Uterus (tissue), 4 donors: ENCODE results near the gene TMEM128. TPM values are rescaled to one million over a fixed set of nuclear protein-coding genes. Genes with fewer than 3 reads are reported as not detected.
"Not testable (repeated sequence)": the region's sequence is repeated elsewhere in the genome, so short reads cannot be mapped to it uniquely, and the experiment has no call there.

ENCODE experiments used
- DNase-seq, 2 donors: peaks; one replicate each; pipeline ENCODE4 v3.0.0-alpha.2; 2019 to 2020
- H3K27ac ChIP-seq, 2 donors: fragments of 200-600 bp; sonication (generic); 1 replicate in 1 of 2; 2 replicates in 1 of 2; pipeline ENCODE4 v1.5.1; 2016 to 2018
- H3K27me3 ChIP-seq, 2 donors: fragments of 200-600 bp; sonication (generic); one replicate each; pipeline ENCODE4 v1.5.1; 2018 to 2019; ENCODE audit warnings: control low read depth in 1 of 2
- H3K36me3 ChIP-seq, 2 donors: fragments of 200-600 bp; sonication (generic); one replicate each; pipeline ENCODE4 v1.5.1; 2019; ENCODE audit warnings: control low read depth in 1 of 2
- H3K4me1 ChIP-seq, 2 donors: fragments of 200-600 bp; sonication (generic); one replicate each; pipeline ENCODE4 v1.5.1; 2018 to 2019; ENCODE audit warnings: control low read depth in 1 of 2
- H3K4me3 ChIP-seq, 2 donors: fragments of 200-600 bp; sonication (generic); 1 replicate in 1 of 2; 2 replicates in 1 of 2; pipeline ENCODE4 v1.5.1; 2018 to 2019; ENCODE audit warnings: mild to moderate bottlenecking in 1 of 2
- H3K9me3 ChIP-seq, 2 donors: fragments of 200-600 bp; sonication (generic); one replicate each; pipeline ENCODE4 v1.5.1; 2019; ENCODE audit warnings: control low read depth in 1 of 2
- POLR2A ChIP-seq, 2 donors: fragments of 450-650 bp; IDR thresholded peaks; one replicate each; pipeline ENCODE4 v1.6.1; 2016; ENCODE audit warnings: antibody characterized with exemption in 2 of 2, mild to moderate bottlenecking in 1 of 2, moderate library complexity in 1 of 2
- intact Hi-C: fragments of 100-400 bp; cut with DNase I; formaldehyde crosslinking; loops from one replicate; pipeline ENCODE4 v1.15.1; 2023; ENCODE audit warnings: low total_unique reads
- total RNA-seq, 4 donors: library from RNA; depleted of rRNA in 3 of 4; stranded (reverse); fragments of >200 nt in 3 of 4; gene quantifications; one replicate each; pipeline versions ENCODE4 v1.1.0 to v1.2.4, GENCODE V29; 2014 to 2023
- TF ChIP-seq, protein P1 (sequence below), 4 experiments: fragments of 200-600 bp in 2 of 4; fragments of 450-650 bp in 2 of 4; sonication (generic) in 2 of 4; IDR thresholded peaks; one replicate each; pipeline ENCODE4 v1.5.1; 2016 to 2019; ENCODE audit warnings: antibody characterized with exemption in 4 of 4, mild to moderate bottlenecking in 2 of 4, moderate library complexity in 1 of 4
- donor health status: DM: yes; HTN: yes; CAD: no.

The TMEM128 gene
- total RNA-seq, 4 donors from 2014 or later = 9.4 to 43.3 (median 33.6) TPM

DNA sequence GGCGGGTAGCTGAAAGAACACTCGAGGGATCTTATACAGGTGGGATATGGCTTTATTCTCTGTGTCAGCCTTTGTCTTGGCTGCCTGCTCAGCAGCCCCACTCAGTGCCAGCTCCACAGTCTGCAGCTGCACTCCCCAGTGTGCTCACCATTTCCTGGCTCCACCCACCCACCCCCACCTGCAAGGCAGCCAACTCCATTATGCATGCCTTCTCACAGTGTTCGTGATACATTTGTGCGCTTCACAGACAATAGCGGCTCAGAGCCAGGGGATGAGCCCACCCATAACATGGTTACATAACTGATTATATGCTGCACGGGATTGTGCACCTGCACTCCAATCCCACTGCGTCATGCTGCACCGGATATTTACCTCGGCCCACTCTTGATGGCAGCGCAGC is 8.8 kb upstream of the TMEM128 start:
- Histone ChIP-seq H3K36me3 (no peaks in the 10 kb centered on the region), H3K27me3 (no peaks in the 10 kb centered on the region), H3K9me3 (no peaks in the 10 kb centered on the region), H3K4me1 (no peaks in the 10 kb centered on the region), H3K27ac (no peak overlapping the region), H3K4me3 (no peak overlapping the region)
- peak in 1 of 2 donors; percentile 24 for DNase-seq
- TF ChIP-seq, protein P1, sequence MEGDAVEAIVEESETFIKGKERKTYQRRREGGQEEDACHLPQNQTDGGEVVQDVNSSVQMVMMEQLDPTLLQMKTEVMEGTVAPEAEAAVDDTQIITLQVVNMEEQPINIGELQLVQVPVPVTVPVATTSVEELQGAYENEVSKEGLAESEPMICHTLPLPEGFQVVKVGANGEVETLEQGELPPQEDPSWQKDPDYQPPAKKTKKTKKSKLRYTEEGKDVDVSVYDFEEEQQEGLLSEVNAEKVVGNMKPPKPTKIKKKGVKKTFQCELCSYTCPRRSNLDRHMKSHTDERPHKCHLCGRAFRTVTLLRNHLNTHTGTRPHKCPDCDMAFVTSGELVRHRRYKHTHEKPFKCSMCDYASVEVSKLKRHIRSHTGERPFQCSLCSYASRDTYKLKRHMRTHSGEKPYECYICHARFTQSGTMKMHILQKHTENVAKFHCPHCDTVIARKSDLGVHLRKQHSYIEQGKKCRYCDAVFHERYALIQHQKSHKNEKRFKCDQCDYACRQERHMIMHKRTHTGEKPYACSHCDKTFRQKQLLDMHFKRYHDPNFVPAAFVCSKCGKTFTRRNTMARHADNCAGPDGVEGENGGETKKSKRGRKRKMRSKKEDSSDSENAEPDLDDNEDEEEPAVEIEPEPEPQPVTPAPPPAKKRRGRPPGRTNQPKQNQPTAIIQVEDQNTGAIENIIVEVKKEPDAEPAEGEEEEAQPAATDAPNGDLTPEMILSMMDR (IDR thresholded peaks at IDR 0.05) = no peak
- no peak for TF ChIP-seq POLR2A (IDR thresholded peaks at IDR 0.05)
- intact Hi-C loops = loop anchor here (10.0 kb wide), 1 partner anchor 78 kb away; no protein-coding TSS in a partner anchor

DNA sequence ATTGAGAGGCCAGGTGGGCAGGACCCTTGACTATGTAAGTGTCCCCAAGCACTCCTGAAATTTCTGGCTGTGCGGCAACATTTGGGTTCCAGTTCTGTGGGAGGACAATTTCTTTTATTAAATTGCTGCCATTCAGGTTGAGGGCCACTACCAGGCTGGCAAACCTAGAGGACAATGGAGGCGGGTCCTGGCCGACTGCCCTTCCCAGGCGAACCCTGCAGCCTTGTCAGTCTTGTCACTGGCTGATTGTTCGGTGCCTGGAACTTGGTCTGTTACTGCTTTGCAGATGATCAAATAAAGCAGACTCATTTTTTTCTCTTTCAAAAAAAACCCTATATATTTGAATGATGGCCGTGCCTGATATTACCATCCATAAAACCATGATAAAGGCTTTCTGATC is 6.6 kb upstream of the TMEM128 start:
- Histone ChIP-seq H3K27me3 (no peaks in the 10 kb centered on the region), H3K36me3 (no peaks in the 10 kb centered on the region), H3K9me3 (no peaks in the 10 kb centered on the region), H3K4me1 (no peaks in the 10 kb centered on the region), H3K4me3 (no peak overlapping the region), H3K27ac (no peak overlapping the region)
- DNase-seq = no peak
- no peak for TF ChIP-seq POLR2A (IDR thresholded peaks at IDR 0.05)
- TF ChIP-seq, protein P1 (IDR thresholded peaks at IDR 0.05) = no peak
- intact Hi-C loops = loop anchor here (10.0 kb wide), 1 partner anchor 80 kb away; no protein-coding TSS in a partner anchor

DNA sequence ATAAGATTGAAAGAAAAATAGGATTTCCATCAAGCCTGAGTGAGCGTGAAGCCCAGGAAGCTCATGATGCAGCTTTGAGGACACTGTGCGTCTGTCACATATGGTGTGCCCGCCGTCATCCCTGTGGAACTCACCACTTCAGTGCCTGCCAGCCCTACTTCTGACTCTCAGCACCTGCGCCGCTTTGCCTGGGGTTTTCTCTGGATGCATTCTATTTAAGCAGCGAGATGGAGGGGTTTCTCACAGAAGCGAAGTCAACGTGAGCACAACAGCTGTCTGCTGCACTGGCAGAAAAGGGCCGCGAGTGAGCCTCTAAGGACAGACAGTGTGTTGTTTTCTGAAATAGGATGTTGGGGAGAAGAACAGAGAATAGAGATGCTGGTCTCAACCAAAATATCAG is 6.2 kb upstream of the TMEM128 start:
- Histone ChIP-seq H3K36me3 (no peaks in the 10 kb centered on the region), H3K4me1 (no peaks in the 10 kb centered on the region), H3K27me3 (no peaks in the 10 kb centered on the region), H3K4me3 (no peak overlapping the region), H3K9me3 (no peaks in the 10 kb centered on the region), H3K27ac (no peak overlapping the region)
- intact Hi-C loops = loop anchor here (10.0 kb wide), 1 partner anchor 81 kb away; no protein-coding TSS in a partner anchor
- DNase-seq = no peak
- TF ChIP-seq, protein P1 (IDR thresholded peaks at IDR 0.05) = no peak
- no peak for TF ChIP-seq POLR2A (IDR thresholded peaks at IDR 0.05)

DNA sequence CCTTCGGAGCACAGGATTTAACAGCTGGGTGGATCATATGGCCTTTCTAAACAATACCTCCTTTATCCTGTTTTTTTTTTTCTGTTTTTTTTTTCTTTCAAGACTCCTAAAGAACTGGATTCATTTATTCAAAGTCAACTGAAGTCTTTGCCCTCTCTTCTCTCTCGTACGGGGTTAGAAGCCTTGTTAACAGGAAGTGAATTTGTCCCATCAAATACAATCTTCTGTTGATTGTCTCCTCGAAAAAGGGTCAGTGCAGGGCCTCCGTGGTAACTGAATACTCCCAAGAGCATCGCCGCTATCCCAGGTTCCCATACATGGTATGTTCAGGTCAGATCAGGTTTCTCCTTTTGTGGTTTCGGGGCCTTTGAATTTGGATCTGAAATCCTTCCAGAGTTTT is 1.8 kb upstream of the TMEM128 start:
- no peak for DNase-seq
- Histone ChIP-seq H3K4me1 (no peaks in the 10 kb centered on the region), H3K27me3 (no peaks in the 10 kb centered on the region), H3K27ac (no peak overlapping the region), H3K9me3 (no peaks in the 10 kb centered on the region), H3K4me3 (no peak overlapping the region), H3K36me3 (no peaks in the 10 kb centered on the region)
- no peak for TF ChIP-seq POLR2A (IDR thresholded peaks at IDR 0.05)
- TF ChIP-seq, protein P1 (IDR thresholded peaks at IDR 0.05) = no peak
- intact Hi-C loops = loop anchor here (10.0 kb wide), 1 partner anchor 85 kb away; no protein-coding TSS in a partner anchor

DNA sequence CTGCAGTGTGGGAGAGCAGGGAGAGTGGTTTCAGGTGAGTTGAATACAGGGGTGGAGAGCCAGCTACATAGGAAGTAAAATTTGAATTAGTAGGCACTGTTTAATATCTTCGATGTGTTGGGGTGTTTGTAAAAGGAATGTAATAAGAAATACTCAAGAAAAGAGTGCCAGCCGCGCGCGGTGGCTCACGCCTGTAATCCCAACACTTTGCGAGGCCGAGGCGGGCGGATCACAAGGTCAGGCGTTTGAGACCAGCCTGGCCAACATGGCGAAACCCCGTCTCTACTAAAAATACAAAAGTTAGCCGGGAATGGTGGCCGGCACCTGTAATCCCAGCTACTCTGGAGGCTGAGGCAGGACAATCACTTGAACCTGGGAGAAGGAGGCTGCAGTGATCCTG is 1.3 kb upstream of the TMEM128 start:
- H3K27ac ChIP-seq, H3K27me3 ChIP-seq, H3K36me3 ChIP-seq, H3K9me3 ChIP-seq, intact Hi-C loops, H3K4me1 ChIP-seq, H3K4me3 ChIP-seq, DNase-seq: not testable (repeated sequence)

DNA sequence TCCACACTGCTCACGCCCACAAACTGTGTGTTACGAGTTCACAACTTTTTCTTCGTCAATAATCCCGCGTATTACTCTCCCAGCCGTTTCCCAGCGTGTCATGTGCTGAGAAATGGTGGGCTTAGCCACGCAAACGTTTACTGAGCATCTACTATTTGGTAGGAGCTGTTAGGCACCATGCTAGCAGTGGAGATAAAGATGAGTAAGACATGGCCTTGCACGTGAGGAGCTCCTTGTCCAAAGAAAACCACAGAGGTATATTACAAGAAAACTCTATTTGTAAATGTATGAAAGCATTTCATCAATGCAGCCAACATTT is 821 bp upstream of the TMEM128 start:
- Histone ChIP-seq H3K9me3 (no peaks in the 10 kb centered on the region), H3K4me3 (peak overlapping the region; percentile 74 to 79), H3K27ac (peak overlapping the region; percentile 90 to 93), H3K27me3 (no peaks in the 10 kb centered on the region), H3K4me1 (no peaks in the 10 kb centered on the region), H3K36me3 (no peaks in the 10 kb centered on the region)
- intact Hi-C loops = no loop called here
- DNase-seq = no peak
- TF ChIP-seq, protein P1 (IDR thresholded peaks at IDR 0.05) = no peak
- no peak for TF ChIP-seq POLR2A (IDR thresholded peaks at IDR 0.05)
